ENCODE results near the gene KCNIP4. TPM values are rescaled to one million over a fixed set of nuclear protein-coding genes. Genes with fewer than 3 reads are reported as not detected.

The KCNIP4 gene
- total RNA-seq, 1 donor from 2014 or later = not detected

DNA sequence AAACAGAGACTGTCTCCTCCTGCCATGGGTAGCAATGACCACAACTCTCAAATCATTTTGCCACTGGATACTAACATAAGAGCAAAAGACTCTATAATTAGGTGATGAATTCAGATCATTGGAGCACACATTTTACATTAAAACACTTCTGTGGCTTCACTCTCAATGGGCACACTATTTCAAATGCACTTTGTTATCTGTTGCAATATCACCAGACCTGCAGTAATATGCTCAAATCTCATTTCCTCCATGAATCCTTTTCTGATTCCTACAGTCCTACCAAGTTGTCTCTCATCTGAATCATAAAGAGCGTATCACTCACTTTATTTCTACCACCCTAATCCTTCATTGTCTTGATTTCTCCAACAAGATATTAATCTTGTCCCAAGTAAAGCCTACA, 302.8 kb downstream of the KCNIP4 start:
- no peak for ATAC-seq
- Histone ChIP-seq H3K36me3 (no peaks in the 10 kb centered on the region), H3K4me1 (no peaks in the 10 kb centered on the region), H3K4me3 (no peak overlapping the region), H3K27me3 (ENCODE audit: low read depth) (no peaks in the 10 kb centered on the region), H3K9me3 (no peaks in the 10 kb centered on the region), H3K27ac (no peak overlapping the region)
- intact Hi-C loops (cut with DNase I) = no loop called here
- no peak for DNase-seq
- TF ChIP-seq, protein P1, sequence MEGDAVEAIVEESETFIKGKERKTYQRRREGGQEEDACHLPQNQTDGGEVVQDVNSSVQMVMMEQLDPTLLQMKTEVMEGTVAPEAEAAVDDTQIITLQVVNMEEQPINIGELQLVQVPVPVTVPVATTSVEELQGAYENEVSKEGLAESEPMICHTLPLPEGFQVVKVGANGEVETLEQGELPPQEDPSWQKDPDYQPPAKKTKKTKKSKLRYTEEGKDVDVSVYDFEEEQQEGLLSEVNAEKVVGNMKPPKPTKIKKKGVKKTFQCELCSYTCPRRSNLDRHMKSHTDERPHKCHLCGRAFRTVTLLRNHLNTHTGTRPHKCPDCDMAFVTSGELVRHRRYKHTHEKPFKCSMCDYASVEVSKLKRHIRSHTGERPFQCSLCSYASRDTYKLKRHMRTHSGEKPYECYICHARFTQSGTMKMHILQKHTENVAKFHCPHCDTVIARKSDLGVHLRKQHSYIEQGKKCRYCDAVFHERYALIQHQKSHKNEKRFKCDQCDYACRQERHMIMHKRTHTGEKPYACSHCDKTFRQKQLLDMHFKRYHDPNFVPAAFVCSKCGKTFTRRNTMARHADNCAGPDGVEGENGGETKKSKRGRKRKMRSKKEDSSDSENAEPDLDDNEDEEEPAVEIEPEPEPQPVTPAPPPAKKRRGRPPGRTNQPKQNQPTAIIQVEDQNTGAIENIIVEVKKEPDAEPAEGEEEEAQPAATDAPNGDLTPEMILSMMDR (IDR thresholded peaks at IDR 0.05) = no peak

DNA sequence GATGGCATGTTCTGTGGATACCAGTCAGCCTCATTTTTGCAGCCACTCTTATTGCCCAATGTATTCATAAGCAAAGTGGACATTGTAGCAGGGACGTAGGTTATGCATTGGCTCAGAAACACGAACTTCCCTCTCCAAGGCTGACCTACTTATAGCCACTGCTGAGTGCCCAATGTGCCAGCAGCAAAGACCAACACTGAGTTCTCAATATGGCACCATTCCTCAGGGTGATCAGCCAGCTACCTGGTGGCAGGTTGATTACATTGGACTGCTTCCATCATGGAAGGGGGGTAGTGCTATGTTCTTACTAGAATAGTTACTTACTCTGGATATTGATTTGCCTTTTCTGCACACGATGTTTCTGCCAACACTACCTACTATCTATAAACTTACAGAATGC, 306.9 kb downstream of the KCNIP4 start:
- no peak for DNase-seq
- H3K27me3 ChIP-seq (ENCODE audit: low read depth) = no peaks in the 10 kb centered on the region
- no peaks in the 10 kb centered on the region for H3K9me3 ChIP-seq
- TF ChIP-seq, protein P1 (IDR thresholded peaks at IDR 0.05) = no peak
- ATAC-seq = no peak
- H3K36me3 ChIP-seq = no peaks in the 10 kb centered on the region
- no peak overlapping the region for H3K27ac ChIP-seq
- H3K4me3 ChIP-seq = no peak overlapping the region
- H3K4me1 ChIP-seq = no peaks in the 10 kb centered on the region
- intact Hi-C loops (cut with DNase I) = no loop called here

DNA sequence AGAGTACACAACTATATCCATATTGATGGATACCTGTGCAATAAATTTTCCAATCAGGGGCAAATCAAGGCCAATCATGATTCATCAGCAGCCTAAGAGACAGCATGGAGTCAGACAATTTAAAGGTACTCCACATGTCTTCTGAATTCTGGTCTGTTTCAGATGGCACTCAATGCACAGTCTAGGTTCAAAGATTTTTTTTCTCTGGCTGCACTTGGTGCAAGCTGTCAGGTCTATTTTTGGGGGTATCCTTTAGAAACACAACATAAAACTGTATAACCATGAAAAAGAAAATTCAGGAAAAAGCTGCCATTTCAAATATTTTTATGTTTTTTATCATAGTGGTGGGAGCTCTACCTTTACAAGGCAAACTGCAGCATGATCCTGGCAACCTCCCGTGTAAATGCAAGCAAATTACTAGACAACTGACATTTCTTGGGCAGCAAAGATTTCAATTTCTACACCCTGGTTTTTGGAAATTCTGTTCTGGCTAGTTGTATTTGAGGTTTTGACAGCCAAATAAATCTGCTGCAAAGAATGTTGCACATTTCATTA, 310.3 kb downstream of the KCNIP4 start:
- Histone ChIP-seq H3K4me1 (no peaks in the 10 kb centered on the region), H3K36me3 (no peaks in the 10 kb centered on the region), H3K9me3 (no peaks in the 10 kb centered on the region), H3K4me3 (no peak overlapping the region), H3K27me3 (ENCODE audit: low read depth) (no peaks in the 10 kb centered on the region), H3K27ac (no peak overlapping the region)
- TF ChIP-seq, protein P1 (IDR thresholded peaks at IDR 0.05) = no peak
- intact Hi-C loops (cut with DNase I) = no loop called here
- DNase-seq = no peak
- no peak for ATAC-seq

DNA sequence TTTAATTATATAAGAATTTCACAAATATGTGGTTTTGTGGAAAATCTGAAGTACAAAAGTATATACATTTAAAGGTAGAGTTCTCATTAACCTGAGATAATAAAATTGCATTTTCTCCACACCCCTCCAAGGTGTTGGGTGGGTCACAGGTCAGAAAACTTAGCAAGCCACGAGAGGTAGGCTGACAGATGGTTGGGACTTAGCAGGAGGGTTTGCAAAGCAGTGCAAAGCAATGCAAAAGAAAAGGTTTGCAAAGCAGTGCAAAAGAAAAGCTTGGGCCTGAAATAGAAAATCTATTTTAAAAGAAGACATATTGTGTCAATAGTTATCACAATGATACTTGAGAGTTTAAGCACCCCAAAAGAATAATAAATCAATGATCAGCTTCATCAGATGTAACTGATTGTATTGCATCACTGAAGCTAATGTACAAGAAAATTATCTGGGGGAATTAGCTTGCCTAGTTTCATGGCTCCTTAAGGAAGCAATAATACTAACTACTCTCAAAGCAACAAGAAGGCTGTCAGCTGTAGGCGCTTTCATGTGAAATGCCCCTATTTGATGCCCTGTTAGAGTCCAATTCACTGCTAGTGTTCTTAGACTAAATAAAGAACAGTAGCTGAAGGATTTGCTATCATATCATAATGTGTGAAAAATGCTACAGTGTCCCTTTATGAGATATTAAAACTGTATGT, 319.5 kb downstream of the KCNIP4 start:
- H3K9me3 ChIP-seq = no peaks in the 10 kb centered on the region
- no peaks in the 10 kb centered on the region for H3K4me1 ChIP-seq
- DNase-seq = no peak
- H3K27ac ChIP-seq = no peak overlapping the region
- TF ChIP-seq, protein P1 (IDR thresholded peaks at IDR 0.05) = no peak
- intact Hi-C loops (cut with DNase I) = no loop called here
- no peaks in the 10 kb centered on the region for H3K27me3 ChIP-seq (ENCODE audit: low read depth)
- no peaks in the 10 kb centered on the region for H3K36me3 ChIP-seq
- H3K4me3 ChIP-seq = no peak overlapping the region
- no peak for ATAC-seq

DNA sequence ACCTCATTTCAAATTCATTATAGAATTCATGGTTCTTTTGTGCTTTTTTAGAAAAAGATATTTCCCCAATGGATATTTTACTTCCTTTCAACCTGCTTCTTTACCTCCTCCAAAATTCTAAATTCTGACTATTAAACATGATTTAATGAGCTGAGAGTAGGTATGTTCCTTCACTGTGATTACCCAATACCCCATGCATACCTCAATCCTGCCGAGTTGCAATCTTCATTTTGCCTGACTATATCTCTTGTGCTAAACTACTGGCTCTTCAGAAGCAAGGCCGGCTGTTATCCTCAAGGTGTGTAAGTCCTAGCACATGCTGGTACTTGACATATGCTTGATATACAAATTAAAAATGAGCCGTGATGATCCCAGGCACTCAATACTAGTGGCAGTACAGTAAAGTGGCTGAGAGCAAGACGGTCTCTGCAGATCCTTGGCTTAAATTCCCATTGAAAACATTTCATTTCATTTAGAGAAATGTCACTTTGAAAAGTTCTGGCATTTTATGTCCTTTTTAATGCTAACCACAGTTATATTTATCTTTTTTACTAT, 320.4 kb downstream of the KCNIP4 start:
- no peaks in the 10 kb centered on the region for H3K9me3 ChIP-seq
- H3K4me3 ChIP-seq = no peak overlapping the region
- TF ChIP-seq, protein P1 (IDR thresholded peaks at IDR 0.05) = no peak
- intact Hi-C loops (cut with DNase I) = no loop called here
- H3K27ac ChIP-seq = no peak overlapping the region
- no peaks in the 10 kb centered on the region for H3K4me1 ChIP-seq
- no peaks in the 10 kb centered on the region for H3K27me3 ChIP-seq (ENCODE audit: low read depth)
- DNase-seq = no peak
- H3K36me3 ChIP-seq = no peaks in the 10 kb centered on the region
- ATAC-seq = no peak

Data from lower lobe of right lung (tissue), 2 donors.